ENCODE measurements around the gene PPP1R36. TPM values are rescaled to one million over a fixed set of nuclear protein-coding genes. Genes with fewer than 3 reads are reported as not detected.

Gene PPP1R36
- total RNA-seq, 1 donor from 2014 or later: 1.3 TPM

DNA sequence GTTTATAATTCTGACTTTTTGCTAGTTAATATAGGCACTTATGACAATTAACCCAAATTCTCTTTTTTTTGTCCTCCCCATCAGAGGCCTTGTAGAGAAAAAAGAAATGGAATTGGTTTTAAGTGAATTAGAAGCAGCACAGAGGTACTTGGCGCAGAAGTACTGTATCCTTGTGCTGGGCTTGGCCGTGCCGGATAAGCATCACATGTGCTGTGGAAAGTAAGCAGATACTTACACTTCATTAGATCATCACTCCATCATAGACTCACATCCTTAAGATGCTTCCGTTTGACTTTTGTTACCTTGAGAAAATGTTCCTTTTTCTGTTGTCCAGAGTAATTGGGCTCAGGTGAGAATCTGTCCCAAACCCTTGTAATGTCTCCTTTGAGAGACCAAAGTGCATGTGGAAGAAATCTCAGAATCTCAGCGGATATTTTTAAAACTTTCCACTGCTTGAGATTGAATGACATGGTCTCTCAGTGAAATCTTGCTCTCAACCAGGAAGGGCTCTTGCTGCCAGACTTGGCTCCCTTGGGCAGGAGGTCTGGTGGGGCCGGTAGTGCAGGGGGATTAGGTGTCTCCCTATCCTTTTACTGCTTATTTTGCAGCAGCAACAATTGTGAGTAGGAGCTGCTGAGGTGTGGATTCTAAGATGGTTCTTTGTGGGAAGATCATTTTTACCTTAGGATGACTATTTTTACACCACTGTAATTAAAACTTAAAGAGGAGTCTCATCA lies 24.8 kb downstream of the PPP1R36 start:
- Mint-ChIP-seq H3K36me3 (no peaks in the 10 kb centered on the region), H3K27me3 (ENCODE audit: low read depth) (no peaks in the 10 kb centered on the region), H3K9me3 (no peaks in the 10 kb centered on the region), H3K27ac (no peak overlapping the region), H3K4me1 (no peaks in the 10 kb centered on the region), H3K4me3 (no peak overlapping the region)
- no peak for DNase-seq (ENCODE audit: low spot score in 2 of 2, unreplicated experiment in 2 of 2)
- TF ChIP-seq CTCF (IDR thresholded peaks at IDR 0.05; ENCODE audit: unreplicated experiment): no peak

DNA sequence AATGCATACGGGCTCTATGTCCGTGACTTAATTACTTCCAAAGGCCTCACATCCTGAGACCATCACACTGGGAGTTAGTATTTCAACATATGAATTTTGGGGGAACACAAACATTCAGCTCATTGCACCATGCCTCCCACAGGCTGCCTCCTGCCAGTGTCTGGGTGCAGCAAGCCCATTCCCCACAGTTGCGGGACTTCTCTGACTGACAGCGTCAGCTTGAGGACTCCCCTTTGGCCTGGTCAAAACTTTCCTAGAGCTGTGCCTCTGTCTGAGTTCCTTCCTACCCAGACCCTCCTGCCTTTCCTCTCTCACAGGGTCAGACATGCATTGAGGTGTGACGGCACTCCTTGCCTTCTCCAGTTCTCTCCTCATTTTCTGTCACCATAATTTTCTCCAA lies 27.4 kb downstream of the PPP1R36 start:
- no peak overlapping the region for H3K27ac Mint-ChIP-seq
- no peaks in the 10 kb centered on the region for H3K27me3 Mint-ChIP-seq (ENCODE audit: low read depth)
- TF ChIP-seq CTCF (IDR thresholded peaks at IDR 0.05; ENCODE audit: unreplicated experiment): no peak
- no peaks in the 10 kb centered on the region for H3K9me3 Mint-ChIP-seq
- peaks cover 19% of the 10 kb centered on the region for H3K4me1 Mint-ChIP-seq
- DNase-seq (ENCODE audit: low spot score in 2 of 2, unreplicated experiment in 2 of 2): no peak
- no peak overlapping the region for H3K4me3 Mint-ChIP-seq
- no peaks in the 10 kb centered on the region for H3K36me3 Mint-ChIP-seq

- Mint-ChIP-seq H3K27ac (peak overlapping the region; percentile 66), H3K4me1 (peaks cover 21% of the 10 kb centered on the region), H3K27me3 (ENCODE audit: low read depth) (no peaks in the 10 kb centered on the region), H3K4me3 (no peak overlapping the region), H3K36me3 (no peaks in the 10 kb centered on the region), H3K9me3 (no peaks in the 10 kb centered on the region)
- TF ChIP-seq CTCF (IDR thresholded peaks at IDR 0.05; ENCODE audit: unreplicated experiment): no peak
- DNase-seq (ENCODE audit: low spot score in 2 of 2, unreplicated experiment in 2 of 2): no peak
Measured at GRCh38 chr14:64580467-64580866, 30.7 kb downstream of the PPP1R36 start.

DNA sequence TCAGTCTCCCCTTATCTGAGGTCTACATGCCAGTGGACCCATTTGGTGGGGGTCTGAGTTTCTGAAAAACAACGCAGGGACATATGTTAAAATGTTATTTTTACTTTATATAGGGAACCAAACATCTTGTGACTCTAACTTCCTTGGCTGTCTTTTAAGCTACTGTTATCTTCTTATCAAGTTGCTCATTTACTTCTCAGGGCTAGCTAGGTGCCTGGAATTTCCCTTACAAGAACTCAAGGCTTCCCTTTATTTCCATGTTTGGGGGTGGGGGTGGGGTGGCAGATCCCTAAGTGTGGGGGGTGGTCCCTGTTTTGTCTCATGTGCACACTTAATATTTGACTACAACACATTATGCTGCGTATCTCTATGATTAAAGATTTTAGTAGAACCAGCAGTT lies 31.6 kb downstream of the PPP1R36 start:
- Mint-ChIP-seq H3K9me3 (no peaks in the 10 kb centered on the region), H3K27ac (peak overlapping the region; percentile 66), H3K27me3 (ENCODE audit: low read depth) (no peaks in the 10 kb centered on the region), H3K36me3 (no peaks in the 10 kb centered on the region), H3K4me3 (no peak overlapping the region), H3K4me1 (peaks cover 21% of the 10 kb centered on the region)
- no peak for TF ChIP-seq CTCF (IDR thresholded peaks at IDR 0.05; ENCODE audit: unreplicated experiment)
- no peak for DNase-seq (ENCODE audit: low spot score in 2 of 2, unreplicated experiment in 2 of 2)

- Mint-ChIP-seq H3K36me3 (no peaks in the 10 kb centered on the region), H3K27me3 (ENCODE audit: low read depth) (no peaks in the 10 kb centered on the region), H3K4me1 (peaks cover 21% of the 10 kb centered on the region), H3K4me3 (no peak overlapping the region), H3K9me3 (no peaks in the 10 kb centered on the region), H3K27ac (peak overlapping the region; percentile 66)
- TF ChIP-seq CTCF (IDR thresholded peaks at IDR 0.05; ENCODE audit: unreplicated experiment): no peak
- no peak for DNase-seq (ENCODE audit: low spot score in 2 of 2, unreplicated experiment in 2 of 2)
Measured at GRCh38 chr14:64581817-64582216, 32.1 kb downstream of the PPP1R36 start.
